Erythroblast (primary cell): ENCODE data around the gene ZNF362.

Source experiments
- GATA1 ChIP-seq: IDR thresholded peaks from 2 replicates; pipeline ENCODE4 v1.6.1; 2011; ENCODE audit warnings: low read depth, mild to moderate bottlenecking, control low read depth, low read length, moderate library complexity
- POLR2A ChIP-seq: IDR thresholded peaks from 2 replicates; pipeline ENCODE4 v1.6.1; 2011; ENCODE audit warnings: mild to moderate bottlenecking, low read length

DNA sequence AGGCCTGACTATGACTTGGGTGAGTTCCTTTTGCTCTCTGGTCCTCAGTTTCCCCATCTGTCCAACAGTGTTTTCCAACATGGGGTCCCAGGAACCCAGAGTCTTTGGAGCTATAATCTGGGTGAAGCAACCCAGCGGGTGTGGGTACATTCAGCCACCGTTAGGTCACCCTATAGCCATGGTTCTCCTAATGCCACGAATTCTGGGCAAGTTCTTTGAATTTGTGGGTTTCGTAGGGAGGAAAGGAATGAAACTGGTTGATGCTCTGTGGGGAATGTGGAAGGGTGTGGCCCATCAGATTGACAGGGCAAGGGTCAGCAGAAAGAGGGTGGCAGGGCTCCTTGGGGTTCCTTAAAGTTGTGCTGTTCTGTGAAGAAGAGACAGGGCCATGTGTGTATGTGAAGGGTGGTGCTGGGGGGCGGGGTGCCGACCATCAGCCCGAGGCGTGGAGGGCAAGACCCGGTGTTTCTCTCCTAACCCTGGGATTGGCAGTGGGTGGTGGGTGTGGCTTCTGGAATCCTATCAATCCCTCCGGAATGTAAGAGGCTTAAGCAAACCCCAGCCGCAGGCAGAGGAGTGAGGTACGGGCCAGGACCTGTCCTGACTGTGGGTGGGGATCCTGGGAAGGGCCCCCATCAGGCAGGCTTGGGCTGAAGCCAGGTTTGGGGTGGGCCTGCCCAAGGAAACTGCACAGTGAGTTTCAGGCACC lies 35.5 kb upstream of the ZNF362 start:
- TF ChIP-seq POLR2A, result no peak
- TF ChIP-seq GATA1, result no peak
